ENCODE measurements around the gene SNX8. TPM values are rescaled to one million over a fixed set of nuclear protein-coding genes. Genes with fewer than 3 reads are reported as not detected.
A peak's percentile ranks its signal among the peaks of the same experiment; 100 is the strongest.
"Not testable (repeated sequence)": the region's sequence is repeated elsewhere in the genome, so short reads cannot be mapped to it uniquely, and the experiment has no call there.

SNX8 gene
- polyA plus RNA-seq, 1 experiment = 40.2 TPM

GRCh38 chr7:2354186-2354938 lies 40.1 kb upstream of the SNX8 start, which contains the start of gene EIF3B:
Gene EIF3B (plus strand): TSS chr7:2354827. CDS start chr7:2354922, 95 bp downstream.
- Histone ChIP-seq H3K4me3 (ENCODE audit: low read depth, low read length) (peak within 1 kb of the TSS; percentile 89), H3K9me3 (ENCODE audit: control insufficient read depth, insufficient read depth, low read length) (no peaks in the 10 kb centered on the region), H3K27me3 (ENCODE audit: control insufficient read depth, insufficient read depth, low read length) (no peaks in the 10 kb centered on the region), H3K27ac (ENCODE audit: low read depth, low read length) (peak within 1 kb of the TSS; percentile 99)
- ChIA-PET CTCF (no interaction called here), POLR2A (interaction anchor here (0.6 to 1.4 kb wide), 5 partner anchors 11 to 769 kb away, joined by 3 to 5 read pairs (median 4); no protein-coding TSS in a partner anchor)
- TF ChIP-seq CTCF (IDR thresholded peaks at IDR 0.05; ENCODE audit: low read depth, low read length) = no peak
- peak; percentile 91 for DNase-seq (ENCODE audit: low read depth, low spot score)

- no peak for TF ChIP-seq CTCF (IDR thresholded peaks at IDR 0.05; ENCODE audit: low read depth, low read length)
- H3K4me3 ChIP-seq (ENCODE audit: low read depth, low read length) = peak overlapping the region; percentile 89
- no peaks in the 10 kb centered on the region for H3K27me3 ChIP-seq (ENCODE audit: control insufficient read depth, insufficient read depth, low read length)
- H3K27ac ChIP-seq (ENCODE audit: low read depth, low read length) = peak overlapping the region; percentile 99
- no peaks in the 10 kb centered on the region for H3K9me3 ChIP-seq (ENCODE audit: control insufficient read depth, insufficient read depth, low read length)
- CTCF ChIA-PET = no interaction called here
- DNase-seq (ENCODE audit: low read depth, low spot score) = peak; percentile 74
- POLR2A ChIA-PET = interaction anchor here (0.6 to 1.4 kb wide), 5 partner anchors 10 to 769 kb away, joined by 3 to 5 read pairs (median 4); no protein-coding TSS in a partner anchor
Observed at GRCh38 chr7:2353936-2354185, 39.6 kb upstream of the SNX8 start.

- Histone ChIP-seq H3K9me3 (ENCODE audit: control insufficient read depth, insufficient read depth, low read length) (no peaks in the 10 kb centered on the region), H3K4me3 (ENCODE audit: low read depth, low read length) (peak overlapping the region; percentile 89), H3K27me3 (ENCODE audit: control insufficient read depth, insufficient read depth, low read length) (no peaks in the 10 kb centered on the region), H3K27ac (ENCODE audit: low read depth, low read length) (no peak overlapping the region)
- no peak for TF ChIP-seq CTCF (IDR thresholded peaks at IDR 0.05; ENCODE audit: low read depth, low read length)
- POLR2A ChIA-PET = interaction anchor here (0.6 to 1.4 kb wide), 5 partner anchors 10 to 116 kb away, joined by 3 to 5 read pairs (median 4); no protein-coding TSS in a partner anchor
- CTCF ChIA-PET = no interaction called here
- DNase-seq (ENCODE audit: low read depth, low spot score) = no peak
Observed at GRCh38 chr7:2353113-2353935, 39.1 kb upstream of the SNX8 start.

- no peaks in the 10 kb centered on the region for H3K27me3 ChIP-seq (ENCODE audit: control insufficient read depth, insufficient read depth, low read length)
- no peak overlapping the region for H3K4me3 ChIP-seq (ENCODE audit: low read depth, low read length)
- DNase-seq (ENCODE audit: low read depth, low spot score) = no peak
- no peak for TF ChIP-seq CTCF (IDR thresholded peaks at IDR 0.05; ENCODE audit: low read depth, low read length)
- H3K9me3 ChIP-seq (ENCODE audit: control insufficient read depth, insufficient read depth, low read length) = no peaks in the 10 kb centered on the region
- ChIA-PET CTCF (no interaction called here), POLR2A (no interaction called here)
- no peak overlapping the region for H3K27ac ChIP-seq (ENCODE audit: low read depth, low read length)
Observed at GRCh38 chr7:2350861-2351260, 36.6 kb upstream of the SNX8 start.

GRCh38 chr7:2350055-2350454 lies 35.8 kb upstream of the SNX8 start:
- ChIA-PET POLR2A (no interaction called here), CTCF (no interaction called here)
- Histone ChIP-seq H3K4me3 (ENCODE audit: low read depth, low read length) (no peak overlapping the region), H3K27ac (ENCODE audit: low read depth, low read length) (no peak overlapping the region), H3K9me3 (ENCODE audit: control insufficient read depth, insufficient read depth, low read length) (no peaks in the 10 kb centered on the region), H3K27me3 (ENCODE audit: control insufficient read depth, insufficient read depth, low read length) (no peaks in the 10 kb centered on the region)
- TF ChIP-seq CTCF (IDR thresholded peaks at IDR 0.05; ENCODE audit: low read depth, low read length) = no peak
- DNase-seq (ENCODE audit: low read depth, low spot score) = no peak

GRCh38 chr7:2347351-2348063 lies 33.3 kb upstream of the SNX8 start:
- CTCF ChIA-PET = interaction anchor here (0.7 to 1.7 kb wide), 23 partner anchors 10 to 769 kb away, joined by 3 to 29 read pairs (median 4); partner anchors contain the start of genes MAD1L1, MRM2 and NUDT1
- H3K4me3 ChIP-seq (ENCODE audit: low read depth, low read length); DNase-seq (ENCODE audit: low read depth, low spot score); H3K27me3 ChIP-seq (ENCODE audit: control insufficient read depth, insufficient read depth, low read length); H3K9me3 ChIP-seq (ENCODE audit: control insufficient read depth, insufficient read depth, low read length): not testable (repeated sequence)
- peak overlapping the region; percentile 61 for H3K27ac ChIP-seq (ENCODE audit: low read depth, low read length)
- POLR2A ChIA-PET = interaction anchor here (0.7 kb wide), 1 partner anchor 56 kb away, joined by 3 read pairs; the partner anchor contains the start of gene CHST12
